Amniotic epithelial cell (primary cell): Measurements from ENCODE around the gene PHF13.
A peak's percentile ranks its signal among the peaks of the same experiment; 100 is the strongest.

Experiments used
- DNase-seq: peaks from one replicate; pipeline ENCODE4 v3.0.0-alpha.2; 2010; ENCODE audit warnings: low read depth

PHF13 gene

DNA sequence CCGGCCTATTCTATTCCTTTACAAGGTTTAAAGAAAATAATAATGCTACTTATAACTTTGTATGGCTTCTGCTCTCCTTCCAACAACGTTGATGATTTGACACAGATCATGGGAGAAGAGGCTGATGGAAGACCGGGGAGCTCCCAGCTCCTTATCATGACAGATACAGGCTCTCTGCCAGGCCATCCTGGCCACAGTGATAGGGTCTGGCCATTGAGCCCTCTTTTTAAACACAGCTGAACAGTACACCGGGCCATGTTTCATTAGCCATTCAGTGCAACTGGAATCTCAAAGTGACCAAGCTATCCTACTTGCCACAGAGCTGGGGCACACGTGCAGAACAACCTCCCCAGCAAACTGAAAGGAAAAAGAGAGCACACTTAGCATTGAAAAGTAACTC lies 53.2 kb downstream of the PHF13 start:
- no peak for DNase-seq

- DNase-seq: no peak
Measured at GRCh38 chr1:6667139-6667538, 53.6 kb downstream of the PHF13 start.

DNA sequence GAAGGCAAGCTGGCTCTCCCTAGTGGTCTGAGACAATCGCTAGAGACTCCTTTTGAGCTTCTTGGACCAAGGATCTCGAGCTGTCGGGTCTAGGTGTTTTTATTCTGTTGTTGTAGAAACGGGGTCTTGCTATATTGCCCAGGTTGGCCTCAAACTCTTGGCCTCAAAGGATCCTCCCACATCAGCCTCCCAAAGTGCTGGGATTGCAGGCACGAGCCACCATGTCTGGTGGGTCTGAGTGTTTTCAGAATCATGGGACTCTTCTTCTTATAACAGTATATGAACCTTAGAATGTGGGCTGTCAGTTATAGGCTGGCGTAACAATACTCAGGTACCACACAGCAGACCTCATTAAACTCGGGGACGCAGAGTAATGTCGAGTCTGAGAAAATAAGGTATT lies 55.0 kb downstream of the PHF13 start:
- no peak for DNase-seq

GRCh38 chr1:6672558-6672957 lies 59.0 kb downstream of the PHF13 start:
- peak; percentile 96 for DNase-seq
